HPDE6-E6E7 (cell line): ENCODE data around the gene LNP1.

Experiments used
- DNase-seq: peaks from one replicate; pipeline ENCODE4 v3.0.0; 2011; ENCODE audit warnings: missing footprints; ENCODE audit errors: extremely low spot score

Gene LNP1

DNA sequence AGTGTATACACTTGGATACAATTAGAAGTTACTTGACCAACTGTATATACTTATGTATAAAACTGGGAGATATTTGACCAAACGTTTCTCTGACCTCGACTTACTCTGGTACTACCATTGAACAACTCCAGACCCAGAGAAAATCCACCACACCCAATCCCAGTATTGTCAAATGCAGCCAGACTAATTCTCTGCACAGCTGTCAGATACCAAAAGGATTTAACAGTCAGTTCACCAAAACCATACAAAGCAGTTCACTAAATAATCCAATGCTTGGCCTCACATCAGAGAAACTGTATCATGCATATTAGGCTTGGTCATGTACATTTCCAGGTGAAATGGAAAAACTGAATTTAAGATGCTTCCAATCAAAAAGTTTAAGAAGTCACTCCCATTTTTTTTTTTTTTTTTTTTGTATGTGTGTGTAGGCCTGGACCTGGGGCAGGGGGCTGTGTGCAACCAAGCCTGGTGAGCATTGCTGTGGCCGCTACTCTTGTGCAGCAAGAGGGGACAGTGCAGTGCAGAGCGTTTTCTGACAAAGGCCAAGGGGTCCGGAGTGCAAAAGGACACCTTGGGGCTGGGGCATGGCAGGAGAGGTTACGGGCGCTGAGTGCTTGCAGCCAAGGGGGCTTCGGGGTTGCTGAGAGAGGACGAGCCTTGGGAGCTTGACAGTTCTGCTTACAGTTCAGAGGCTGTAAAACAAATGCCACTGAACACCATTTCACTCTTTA, 1.8 kb upstream of the LNP1 start:
- DNase-seq = no peak

DNA sequence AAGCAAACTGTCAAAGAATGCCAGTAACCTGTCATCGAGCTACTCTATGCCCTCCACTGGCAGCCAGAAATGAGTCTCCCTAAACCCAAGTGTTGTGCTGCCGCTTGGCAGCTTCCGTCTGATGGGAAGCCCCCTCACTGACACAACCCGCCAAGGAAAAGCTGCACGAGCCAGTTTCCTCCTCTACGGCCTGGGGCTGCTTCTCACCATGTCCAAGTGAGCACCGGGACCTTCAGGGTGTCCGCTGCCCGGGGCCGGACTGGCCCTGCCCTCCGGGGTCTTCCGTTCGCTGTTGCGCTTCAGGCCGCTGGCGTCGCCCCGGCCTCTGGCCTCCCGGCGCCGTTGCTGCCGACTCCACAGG, 940 bp upstream of the LNP1 start:
- no peak for DNase-seq

DNA sequence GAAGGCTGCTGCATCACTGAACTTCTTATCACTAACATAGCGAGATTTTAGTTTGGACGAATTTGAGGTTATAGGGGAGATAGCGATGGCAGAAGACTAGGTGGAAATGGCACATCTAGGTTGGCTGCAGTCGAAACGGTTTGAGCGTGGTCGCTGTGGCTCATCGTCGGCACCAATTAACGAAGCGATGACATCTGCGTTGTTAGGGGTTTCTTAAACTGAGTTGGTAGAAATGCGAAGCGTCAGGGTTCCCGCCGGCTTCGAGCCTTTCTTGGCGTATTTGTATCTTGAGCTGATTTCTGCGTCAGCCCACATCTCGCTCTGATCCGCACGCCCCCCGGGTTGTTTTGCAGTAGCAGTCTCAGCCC, 319 bp downstream of the LNP1 start:
- DNase-seq = no peak

DNA sequence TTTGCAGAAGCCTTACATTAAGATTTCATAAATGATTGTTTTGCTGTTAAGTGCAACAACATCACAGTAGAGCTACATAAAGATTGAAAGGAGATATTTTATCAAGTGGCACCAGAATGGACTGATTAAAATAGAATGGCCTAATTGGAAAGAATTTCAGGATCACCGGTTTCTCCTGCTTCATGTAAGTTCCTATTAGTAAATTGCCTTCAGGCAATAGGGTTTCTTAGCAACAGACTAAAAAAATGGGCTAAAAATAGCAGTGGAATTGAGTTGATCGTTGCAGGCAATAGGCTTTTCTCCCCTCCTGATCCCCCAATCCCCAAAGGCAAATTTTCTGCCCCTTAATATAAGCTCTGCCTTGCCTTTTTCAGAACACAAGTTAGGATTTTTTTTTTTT, 917 bp downstream of the LNP1 start:
- DNase-seq = no peak

DNA sequence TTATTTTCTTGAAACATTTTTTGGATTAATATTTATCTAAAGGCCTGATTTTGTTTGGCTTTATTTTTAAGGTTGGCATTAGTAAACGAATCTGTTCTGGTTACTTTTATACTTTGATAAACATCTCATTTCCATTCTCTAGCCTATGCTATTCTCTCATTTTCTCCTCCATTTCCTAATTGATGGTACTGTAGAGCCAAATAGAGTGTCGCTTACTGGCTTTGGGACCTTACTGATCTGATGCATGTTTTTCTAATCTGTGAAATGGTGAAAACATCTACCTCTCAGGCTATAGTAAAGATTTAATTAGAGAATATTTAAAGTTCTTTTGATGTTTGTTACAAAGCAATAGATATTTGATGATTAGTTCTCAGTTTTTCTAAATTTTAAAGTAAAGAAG, 1.6 kb downstream of the LNP1 start:
- DNase-seq = no peak

DNA sequence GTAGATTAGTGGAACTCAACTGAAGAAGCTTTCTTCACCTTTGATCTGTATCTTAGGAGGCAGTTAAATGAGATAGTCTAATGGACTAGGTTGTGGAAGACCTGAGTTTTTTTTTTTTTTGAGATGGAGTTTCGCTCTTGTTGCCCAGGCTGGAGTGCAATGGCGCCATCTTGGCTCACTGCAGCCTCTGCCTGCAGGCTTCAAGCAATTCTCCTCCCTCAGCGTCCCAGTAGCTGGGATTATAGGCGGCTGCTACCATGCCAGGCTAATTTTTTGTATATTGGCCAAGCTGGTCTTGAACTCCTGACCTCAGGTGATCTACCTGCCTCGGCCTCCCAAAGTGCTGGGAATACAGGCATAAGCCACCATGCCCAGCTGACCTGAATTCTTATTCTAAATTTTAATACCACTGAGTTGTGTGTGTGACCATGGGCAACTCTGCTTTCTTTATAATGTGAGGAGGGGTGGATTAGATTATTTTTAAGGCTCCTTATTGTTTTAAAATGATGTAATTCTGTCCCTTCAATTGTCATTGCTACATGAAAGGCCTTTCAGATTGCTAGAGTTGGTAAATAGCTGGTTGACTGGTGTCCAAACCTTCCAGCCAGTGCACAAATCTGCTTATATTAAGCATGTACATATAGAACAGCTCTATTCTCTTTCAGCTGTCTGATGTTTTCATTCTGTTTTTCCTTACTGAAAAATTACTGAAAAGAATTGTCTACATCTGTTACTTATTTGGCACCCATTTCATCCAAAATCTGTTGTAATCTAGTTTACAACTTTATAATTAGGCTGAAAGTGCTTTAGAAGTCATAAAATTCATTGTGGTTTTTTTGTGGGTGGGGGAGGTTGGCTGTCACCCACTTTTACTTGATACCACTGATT, 2.3 kb downstream of the LNP1 start:
- no peak for DNase-seq

DNA sequence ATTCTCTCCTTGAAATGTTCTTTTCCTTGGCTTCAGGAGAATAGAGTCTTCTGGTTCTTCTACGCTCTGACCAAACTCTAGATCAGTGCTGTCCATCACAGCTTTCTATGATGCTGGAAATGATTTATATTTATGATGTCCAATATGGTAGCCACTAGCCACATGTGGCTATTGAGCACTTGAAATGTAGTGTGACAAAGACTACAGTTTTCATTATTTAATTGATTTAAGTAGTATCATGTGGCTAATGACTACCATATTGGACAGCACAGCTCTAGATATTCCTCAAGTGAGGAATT, 2.9 kb downstream of the LNP1 start:
- no peak for DNase-seq

DNA sequence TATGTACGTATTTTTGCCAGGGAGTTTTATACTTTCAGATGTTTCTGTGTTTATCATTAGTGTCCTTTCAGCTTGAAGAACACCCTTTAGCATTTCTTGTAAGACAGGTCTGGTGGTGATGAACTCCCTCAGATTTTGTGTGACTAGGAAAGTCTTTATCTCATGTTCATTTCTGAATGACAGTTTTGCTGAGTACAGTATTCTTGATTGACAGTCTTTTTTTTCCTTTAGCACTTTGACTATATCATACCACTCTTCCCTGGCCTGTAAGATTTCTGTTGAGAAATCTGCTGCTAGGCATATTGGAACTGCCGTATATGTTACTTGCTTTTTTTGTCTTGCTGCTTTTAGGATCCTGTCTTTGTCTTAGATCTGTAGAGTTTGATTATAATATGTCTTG, 5.8 kb downstream of the LNP1 start:
- no peak for DNase-seq

DNA sequence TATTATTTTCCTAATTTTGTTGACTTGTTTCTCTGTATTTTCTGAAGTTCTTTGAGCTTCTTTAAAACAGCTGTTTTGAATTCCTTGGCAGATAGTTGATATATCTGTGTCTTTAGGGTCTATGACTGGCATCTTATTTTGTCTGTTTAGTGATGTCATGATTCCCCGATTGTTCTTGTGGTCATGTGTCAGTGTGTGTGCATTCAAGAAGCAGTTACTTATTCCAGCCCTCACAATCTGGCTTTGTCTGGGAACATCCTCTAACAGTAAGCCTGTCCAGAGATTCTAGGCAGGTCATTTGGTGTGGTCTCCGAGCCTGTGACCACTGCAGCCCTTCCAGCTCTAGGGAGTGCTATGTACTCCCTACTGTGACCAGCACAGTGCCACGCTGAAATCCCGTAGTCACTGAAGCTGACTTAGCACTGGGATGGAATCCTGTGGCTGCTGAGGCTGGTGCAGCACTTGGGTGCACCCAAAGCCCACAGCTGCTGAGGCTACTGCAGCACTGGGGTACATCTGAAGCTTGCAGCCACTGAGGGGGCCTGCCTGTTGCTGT, 6.7 kb downstream of the LNP1 start:
- no peak for DNase-seq

DNA sequence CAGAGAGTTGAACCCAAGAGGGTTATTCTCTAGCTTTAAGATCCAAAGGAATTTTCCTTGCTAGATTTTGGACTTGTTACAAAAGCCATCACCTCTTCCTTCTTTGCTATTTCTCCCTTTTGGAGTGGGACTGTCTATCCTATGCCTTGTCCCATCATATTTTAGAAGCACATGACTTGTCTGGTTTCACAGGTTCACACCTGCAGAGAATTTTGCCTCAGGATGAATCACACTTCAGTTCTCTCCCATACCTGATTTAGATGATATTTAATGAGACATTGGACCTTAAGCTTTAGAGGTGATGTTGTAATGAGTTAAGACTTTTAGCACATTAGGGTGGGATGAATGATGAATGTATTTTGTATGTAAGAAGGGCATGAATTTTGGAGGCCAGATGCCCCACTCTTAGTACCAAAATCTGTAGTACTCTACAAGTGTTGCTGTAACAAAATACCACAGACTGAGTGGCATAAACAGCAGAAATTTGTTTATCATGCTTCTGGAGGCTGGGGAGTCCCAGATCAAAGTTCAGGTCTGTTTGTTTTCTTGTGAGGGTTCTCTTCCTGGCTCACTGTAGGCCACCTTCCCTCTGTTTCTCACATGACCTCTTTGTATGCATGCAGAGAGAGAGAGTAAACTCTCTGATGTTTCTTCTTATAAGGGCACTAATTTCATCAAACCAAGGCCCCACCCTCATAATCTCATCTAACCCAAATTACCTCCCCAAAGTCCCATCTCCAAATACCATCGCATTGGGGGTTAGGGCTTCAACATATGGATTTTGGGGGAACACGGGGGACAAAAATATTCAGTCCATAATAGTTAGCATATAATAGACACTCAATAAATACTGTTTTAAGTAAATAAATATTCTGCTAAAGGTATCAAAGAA, 10.0 kb downstream of the LNP1 start:
- DNase-seq = no peak

DNA sequence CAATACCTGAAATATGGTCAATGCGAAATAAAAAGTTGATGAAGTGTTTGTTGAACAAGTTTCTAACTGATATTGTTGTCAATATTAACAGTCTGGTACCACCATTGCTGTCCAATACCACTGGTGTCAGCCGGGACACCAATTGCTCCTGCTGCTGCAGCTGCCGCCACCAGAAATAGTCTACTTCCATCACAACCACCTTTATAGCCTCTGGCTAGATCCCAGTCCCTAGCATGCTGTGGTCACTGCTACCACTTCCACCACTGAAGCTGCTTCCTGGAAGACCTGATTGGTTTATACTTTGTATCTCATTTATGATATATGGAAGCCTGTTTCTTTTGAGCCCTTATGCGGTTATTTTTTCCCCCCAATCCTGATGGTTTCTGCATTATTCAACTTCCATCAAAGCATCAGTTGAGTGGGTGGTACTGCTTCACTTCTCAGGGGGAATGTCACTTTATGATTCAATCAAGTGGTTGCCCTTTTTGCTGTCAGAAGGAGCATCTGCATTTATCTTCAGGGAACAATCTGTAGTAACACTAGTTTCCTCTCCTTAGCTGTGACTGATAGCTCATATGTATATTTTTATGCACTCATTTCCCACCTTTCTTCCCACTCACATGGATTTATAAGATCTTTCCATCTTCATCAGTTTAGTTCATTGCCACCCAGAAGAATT, 11.7 kb downstream of the LNP1 start:
- DNase-seq = no peak

DNA sequence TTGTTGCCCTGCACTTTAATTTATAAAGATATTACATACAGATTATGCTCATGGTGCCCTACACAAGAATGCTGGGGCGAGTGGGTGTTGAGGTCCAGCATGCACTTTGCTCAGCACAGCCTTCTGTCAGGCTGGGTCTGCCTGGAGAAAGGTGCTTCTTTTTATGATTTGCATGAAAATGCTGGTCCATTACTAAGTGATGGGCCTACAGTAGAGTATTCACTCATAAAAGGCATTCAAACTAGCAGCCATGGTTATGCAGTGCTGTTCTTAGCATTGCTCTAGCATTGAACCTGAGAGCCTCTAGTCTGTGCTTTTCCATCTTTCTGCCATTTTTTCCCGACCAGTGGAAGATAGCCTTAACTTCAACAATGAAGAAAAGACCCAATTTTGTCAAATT, 12.3 kb downstream of the LNP1 start:
- DNase-seq = no peak

DNA sequence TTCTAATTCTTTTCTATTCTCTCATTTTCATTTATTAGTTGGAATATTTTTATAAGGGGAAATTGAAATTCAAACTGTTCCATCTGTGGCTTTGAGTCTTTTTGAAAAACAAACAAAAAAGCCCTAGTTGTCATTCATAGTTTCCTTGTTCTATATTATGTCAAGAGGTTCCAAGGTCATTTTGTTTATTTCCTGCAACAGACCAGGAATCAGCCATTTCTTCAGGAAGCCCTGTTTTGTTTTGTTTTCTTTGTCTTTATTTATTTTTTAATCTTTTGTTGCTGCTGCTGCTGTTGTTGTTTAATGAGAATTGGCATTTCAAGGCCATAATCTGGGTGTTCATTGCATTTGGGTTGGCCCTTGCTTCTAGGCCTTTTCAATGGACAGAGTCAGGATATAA, 14.8 kb downstream of the LNP1 start:
- no peak for DNase-seq

DNA sequence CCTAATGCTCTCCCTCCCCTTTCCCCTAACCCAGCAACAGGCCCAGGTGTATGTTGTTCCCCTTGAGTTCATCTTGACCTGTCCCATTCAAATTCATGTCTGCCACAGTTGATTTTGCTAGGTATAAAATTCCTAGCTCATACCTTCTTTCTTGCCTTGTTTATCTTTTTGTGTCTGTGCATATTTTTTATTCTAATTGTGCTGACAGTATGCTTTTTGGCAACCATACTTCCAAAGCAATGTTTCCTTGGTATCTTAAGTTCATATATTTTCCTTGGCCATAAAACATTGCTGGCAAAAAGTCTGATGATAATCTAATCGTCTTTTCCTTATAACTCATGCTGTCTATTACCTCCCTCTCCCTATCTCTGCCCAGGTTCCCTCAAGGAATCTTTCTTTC, 15.5 kb downstream of the LNP1 start:
- no peak for DNase-seq

DNA sequence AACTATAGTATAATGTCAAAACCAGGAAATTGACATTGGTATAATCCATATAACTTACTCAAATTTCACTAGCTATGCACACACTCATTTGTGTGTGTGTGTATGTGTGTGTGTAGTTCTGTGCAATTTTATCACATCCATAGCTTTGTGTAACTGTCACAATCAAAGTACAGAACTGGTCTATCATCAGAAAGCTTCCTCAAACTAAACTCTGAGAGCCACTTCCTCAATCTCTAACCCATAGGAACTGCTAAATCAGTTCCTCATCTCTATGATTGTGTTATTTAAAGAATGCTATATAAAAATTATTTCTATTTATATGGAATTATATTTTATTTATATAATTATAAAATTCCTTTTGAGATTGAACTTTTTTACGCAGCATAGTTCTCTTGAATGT, 18.1 kb downstream of the LNP1 start:
- no peak for DNase-seq

DNA sequence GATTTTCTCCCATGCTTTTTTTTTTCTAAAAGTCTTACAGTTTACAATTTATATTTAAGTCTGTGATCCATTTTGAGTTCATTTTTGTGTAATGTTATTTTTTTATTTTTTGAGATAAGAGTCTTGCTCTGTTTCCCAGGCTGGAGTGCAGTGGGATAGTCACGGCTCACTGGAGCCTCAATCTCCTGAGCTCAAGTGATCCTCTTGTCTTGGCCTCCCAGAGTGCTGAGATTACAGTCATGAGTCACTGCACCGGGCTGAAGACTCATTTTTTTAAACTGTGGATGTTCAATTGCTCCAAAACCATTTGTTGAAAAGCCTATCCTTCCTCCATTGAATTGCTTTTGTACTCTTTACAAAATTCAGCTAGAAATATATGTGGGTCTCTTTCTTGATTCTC, 19.5 kb downstream of the LNP1 start:
- no peak for DNase-seq

DNA sequence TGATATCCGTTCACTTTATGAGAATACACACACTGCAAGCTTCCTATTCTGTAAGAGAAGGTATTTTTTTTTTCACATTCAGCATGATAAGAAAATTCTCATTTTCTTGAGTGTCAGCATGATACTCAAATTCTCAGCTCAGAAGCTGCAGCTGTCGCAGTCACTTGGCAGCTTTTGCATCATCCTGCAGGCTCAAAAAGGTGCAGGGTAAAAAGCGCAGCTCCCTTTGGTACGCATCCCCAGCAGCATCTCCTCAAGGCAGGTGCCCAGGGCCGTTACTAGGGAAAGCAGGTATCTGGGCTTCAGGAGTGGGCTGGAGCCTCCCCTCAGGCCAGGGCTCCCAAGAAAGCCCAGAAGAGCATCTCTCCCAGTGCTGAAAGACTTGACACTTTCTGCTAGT, 22.3 kb downstream of the LNP1 start:
- DNase-seq = no peak

DNA sequence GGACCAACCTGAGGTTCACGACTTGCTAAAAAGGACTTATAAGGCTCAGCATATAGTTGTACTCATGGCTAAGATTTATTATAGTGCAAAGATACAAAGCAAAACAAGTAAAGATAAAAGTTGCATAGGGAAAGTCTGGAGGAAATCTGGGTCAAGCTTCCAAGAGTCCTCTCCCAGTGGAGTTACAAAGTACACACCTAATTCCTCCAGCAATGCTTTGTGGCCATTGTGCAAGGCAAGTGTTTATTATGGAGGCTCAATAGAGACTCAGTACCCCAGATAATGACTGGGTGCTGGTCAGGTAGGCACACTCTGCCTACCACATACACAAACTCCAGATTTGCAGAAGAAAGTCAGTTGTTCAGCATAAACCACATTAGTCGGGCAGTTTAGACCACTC, 22.9 kb downstream of the LNP1 start:
- no peak for DNase-seq

DNA sequence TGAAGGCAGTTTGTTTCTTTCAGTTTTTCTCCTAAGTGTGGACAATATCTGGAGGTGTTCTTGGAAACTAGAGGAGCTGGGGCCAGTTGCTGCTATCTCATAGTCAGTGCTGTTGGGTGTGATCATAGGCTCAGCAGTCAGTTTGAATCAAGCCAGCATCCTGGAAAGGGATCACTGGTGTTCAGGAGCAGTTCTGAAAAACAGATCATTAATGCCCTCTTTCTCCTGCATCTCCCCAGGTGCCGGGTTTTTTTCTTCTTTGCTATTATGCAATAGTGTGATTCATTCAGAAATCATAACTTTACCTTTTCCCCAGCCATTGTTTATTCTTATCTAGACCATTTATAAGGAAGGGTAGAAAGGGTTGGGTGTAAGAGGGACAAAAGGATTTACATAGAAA, 24.0 kb downstream of the LNP1 start:
- DNase-seq = peak; percentile 80

DNA sequence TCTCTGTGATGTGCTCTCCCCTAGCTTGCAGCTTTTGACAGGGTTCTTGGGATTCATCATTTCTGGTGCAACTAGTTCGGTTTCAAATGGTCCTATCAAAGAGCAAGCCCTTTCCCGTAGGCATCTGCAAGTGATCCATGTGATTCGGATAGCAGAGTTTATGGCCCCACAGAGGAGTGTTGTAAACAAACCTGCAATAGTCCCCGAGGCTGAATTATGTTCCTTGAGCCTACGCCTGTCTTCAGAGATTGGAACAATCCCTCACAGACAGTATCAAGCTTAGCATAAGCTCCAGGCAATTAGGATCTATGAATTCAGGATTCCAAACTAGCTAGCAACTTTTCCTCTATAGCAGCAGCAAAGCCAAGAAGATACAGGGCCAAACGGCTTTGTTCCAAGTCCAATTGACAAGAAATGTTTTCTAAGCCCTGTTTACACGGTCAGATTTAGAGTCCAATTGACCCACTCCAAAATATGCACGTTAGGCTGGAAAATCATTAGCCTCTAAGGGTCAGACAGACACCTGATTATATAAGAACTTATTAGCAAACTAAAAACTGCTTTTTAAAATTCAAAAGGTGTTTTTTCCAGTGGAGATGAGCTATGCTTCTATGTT, 24.8 kb downstream of the LNP1 start:
- no peak for DNase-seq

DNA sequence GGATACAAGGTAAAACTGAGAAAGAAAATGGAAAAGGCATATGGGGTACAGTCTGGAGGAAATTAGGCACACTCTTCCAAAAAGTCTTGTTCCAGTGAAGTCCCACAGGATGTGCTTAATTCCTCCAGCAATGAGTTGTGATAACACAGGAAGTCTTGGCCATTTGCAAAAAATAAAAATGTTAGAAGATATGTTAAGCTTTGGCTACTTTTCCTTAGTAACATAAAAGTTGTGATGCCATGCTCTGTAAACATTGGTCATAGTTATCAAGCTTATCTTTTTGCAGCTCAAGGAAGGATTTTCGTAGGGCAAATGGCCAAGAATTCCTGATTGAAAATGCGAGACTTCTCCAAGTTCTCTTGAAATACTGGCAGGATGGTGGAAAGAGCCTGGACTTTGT, 26.4 kb downstream of the LNP1 start:
- no peak for DNase-seq
